HepG2 (cell line): ENCODE data around the gene ZNF684. TPM values are rescaled to one million over a fixed set of nuclear protein-coding genes. Genes with fewer than 3 reads are reported as not detected.
A peak's percentile ranks its signal among the peaks of the same experiment; 100 is the strongest.

Experiments used
- BRCA1 ChIP-seq: sonication (generic); formaldehyde crosslinking; IDR thresholded peaks from 2 replicates; pipeline ENCODE4 v1.4.0; 2020; ENCODE audit warnings: missing genetic modification reagents
- FOXC1 ChIP-seq: sonication (generic); formaldehyde crosslinking; IDR thresholded peaks from 2 replicates; pipeline ENCODE4 v1.8.0; 2022; ENCODE audit warnings: mild to moderate bottlenecking, missing genetic modification reagents, borderline replicate concordance
- ISX ChIP-seq: sonication (generic); formaldehyde crosslinking; conservative IDR thresholded peaks from 2 replicates; pipeline ENCODE4 v1.5.0; 2020; ENCODE audit warnings: missing genetic modification reagents
- LCORL ChIP-seq, 2 experiments: fragments of 450-650 bp in 1 of 2; sonication (generic) in 1 of 2; formaldehyde crosslinking in 1 of 2; IDR thresholded peaks; 2 replicates each; pipeline versions ENCODE4 v1.5.0 to v1.6.1; 2017 to 2020; ENCODE audit warnings: antibody characterized with exemption in 1 of 2, missing genetic modification reagents in 1 of 2
- MLLT10 ChIP-seq: sonication (generic); formaldehyde crosslinking; IDR thresholded peaks from 2 replicates; pipeline ENCODE4 v1.4.0; 2020; ENCODE audit warnings: missing genetic modification reagents
- ONECUT2 ChIP-seq: sonication (generic); formaldehyde crosslinking; IDR thresholded peaks from 2 replicates; pipeline ENCODE4 v1.4.0; 2020; ENCODE audit warnings: missing genetic modification reagents
- TRIM24 ChIP-seq: sonication (generic); formaldehyde crosslinking; IDR thresholded peaks from 2 replicates; pipeline ENCODE4 v1.8.0; 2022; ENCODE audit warnings: mild to moderate bottlenecking, missing genetic modification reagents
- ZNF335 ChIP-seq: sonication (generic); formaldehyde crosslinking; IDR thresholded peaks from 2 replicates; pipeline ENCODE4 v1.4.0; 2020; ENCODE audit warnings: missing genetic modification reagents
- ZNF550 ChIP-seq: sonication (generic); formaldehyde crosslinking; IDR thresholded peaks from 2 replicates; pipeline ENCODE4 v1.4.0; 2020; ENCODE audit warnings: mild to moderate bottlenecking, missing genetic modification reagents, borderline replicate concordance
- ZNF570 ChIP-seq: sonication (generic); formaldehyde crosslinking; IDR thresholded peaks from 2 replicates; pipeline ENCODE4 v1.4.0; 2020; ENCODE audit warnings: mild to moderate bottlenecking, missing genetic modification reagents, borderline replicate concordance
- polyA plus RNA-seq, 8 experiments: library from polyadenylated mRNA; depleted of rRNA in 3 of 8; stranded (reverse) in 7 of 8; unstranded in 1 of 8; fragments of >200 nt; fragmentation: Illumina TruSeq in 4 of 8; extraction: Trizol in 4 of 8; gene quantifications; 2 replicates each; pipeline versions ENCODE4 v1.2.1 to v1.2.3, GENCODE V29; 2011 to 2016; ENCODE audit warnings: low read depth in 4 of 8, missing spikeins in 1 of 8, mixed read lengths in 1 of 8; ENCODE audit not compliant: insufficient read depth in 1 of 8
- total RNA-seq, 5 experiments: library from RNA; depleted of rRNA; stranded (reverse); fragments of >200 nt; fragmentation: Illumina TruSeq; extraction: Trizol; gene quantifications; 2 replicates each; pipeline ENCODE4 v1.2.3, GENCODE V29; 2016; ENCODE audit warnings: low read depth in 1 of 5
- TF ChIP-seq, protein P1 (sequence below): sonication (generic); formaldehyde crosslinking; conservative IDR thresholded peaks from 2 replicates; pipeline ENCODE4 v1.8.1; 2023; ENCODE audit warnings: missing genetic modification reagents
- TF ChIP-seq, protein P2 (sequence below): IDR thresholded peaks from 2 replicates; pipeline ENCODE4 v1.6.1; 2018; ENCODE audit warnings: missing genetic modification reagents
- TF ChIP-seq, protein P3 (sequence below): sonication (generic); formaldehyde crosslinking; IDR thresholded peaks from 2 replicates; pipeline ENCODE4 v1.4.0; 2020; ENCODE audit warnings: missing genetic modification reagents, low read depth, mild to moderate bottlenecking, borderline replicate concordance
- TF ChIP-seq, protein P4 (sequence below): IDR thresholded peaks from 2 replicates; pipeline ENCODE4 v1.6.1; 2016; ENCODE audit warnings: missing compliant biosample characterization, missing genetic modification reagents, borderline replicate concordance
- TF ChIP-seq, protein P5 (sequence below): fragments of 450-650 bp; IDR thresholded peaks from 2 replicates; pipeline ENCODE4 v1.6.1; 2017; ENCODE audit warnings: mild to moderate bottlenecking
- TF ChIP-seq, protein P6 (sequence below): sonication (generic); formaldehyde crosslinking; IDR thresholded peaks from 2 replicates; pipeline ENCODE4; 2020; ENCODE audit warnings: missing genetic modification reagents, mild to moderate bottlenecking, borderline replicate concordance

The ZNF684 gene
- total and polyA plus RNA-seq, 2 of the 13 experiments (the other 11 are each of a cell fraction or from before 2014, with no cell fraction given), result 6.5 to 15.2 TPM

DNA sequence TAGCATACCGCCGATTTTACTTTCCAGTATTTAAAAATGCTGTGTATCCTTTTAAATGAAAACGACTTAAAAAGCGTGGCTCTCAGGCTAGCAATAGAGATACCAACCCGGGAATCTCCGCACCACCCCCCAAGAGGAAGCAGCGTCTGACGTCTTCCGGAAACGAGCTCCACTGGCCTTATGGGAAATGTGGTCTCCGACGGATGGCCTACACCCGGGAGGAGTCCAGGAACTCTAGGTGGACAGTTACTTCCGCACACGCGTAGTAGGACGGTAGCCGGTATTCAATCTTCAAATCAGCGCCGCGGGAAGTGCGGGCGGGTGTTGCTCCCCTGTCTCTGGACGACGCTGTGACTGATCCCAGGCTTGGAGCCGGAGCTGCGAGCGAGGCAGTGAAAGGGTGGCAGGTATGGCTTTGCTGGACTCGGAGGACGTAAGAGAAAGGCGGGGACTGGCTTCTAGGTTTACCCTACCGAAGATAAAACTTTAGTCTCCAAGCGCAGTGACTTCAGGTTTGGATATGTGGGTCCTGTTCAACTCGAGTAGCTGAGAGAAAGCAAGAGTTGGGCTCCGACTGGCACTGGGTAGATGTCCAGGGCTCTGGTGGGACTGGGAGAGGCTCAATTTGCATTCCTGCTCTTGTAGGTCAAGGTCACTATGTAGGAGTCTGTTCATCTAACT is at the start of gene ZNF684 (continued):
- TF ChIP-seq, protein P1, sequence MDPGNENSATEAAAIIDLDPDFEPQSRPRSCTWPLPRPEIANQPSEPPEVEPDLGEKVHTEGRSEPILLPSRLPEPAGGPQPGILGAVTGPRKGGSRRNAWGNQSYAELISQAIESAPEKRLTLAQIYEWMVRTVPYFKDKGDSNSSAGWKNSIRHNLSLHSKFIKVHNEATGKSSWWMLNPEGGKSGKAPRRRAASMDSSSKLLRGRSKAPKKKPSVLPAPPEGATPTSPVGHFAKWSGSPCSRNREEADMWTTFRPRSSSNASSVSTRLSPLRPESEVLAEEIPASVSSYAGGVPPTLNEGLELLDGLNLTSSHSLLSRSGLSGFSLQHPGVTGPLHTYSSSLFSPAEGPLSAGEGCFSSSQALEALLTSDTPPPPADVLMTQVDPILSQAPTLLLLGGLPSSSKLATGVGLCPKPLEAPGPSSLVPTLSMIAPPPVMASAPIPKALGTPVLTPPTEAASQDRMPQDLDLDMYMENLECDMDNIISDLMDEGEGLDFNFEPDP (CRISPR knock-in tag), result no peak
- peak; percentile 29; the same call in 1 of the 2 replicates for TF ChIP-seq BRCA1 (CRISPR knock-in tag)
- TF ChIP-seq, protein P2, sequence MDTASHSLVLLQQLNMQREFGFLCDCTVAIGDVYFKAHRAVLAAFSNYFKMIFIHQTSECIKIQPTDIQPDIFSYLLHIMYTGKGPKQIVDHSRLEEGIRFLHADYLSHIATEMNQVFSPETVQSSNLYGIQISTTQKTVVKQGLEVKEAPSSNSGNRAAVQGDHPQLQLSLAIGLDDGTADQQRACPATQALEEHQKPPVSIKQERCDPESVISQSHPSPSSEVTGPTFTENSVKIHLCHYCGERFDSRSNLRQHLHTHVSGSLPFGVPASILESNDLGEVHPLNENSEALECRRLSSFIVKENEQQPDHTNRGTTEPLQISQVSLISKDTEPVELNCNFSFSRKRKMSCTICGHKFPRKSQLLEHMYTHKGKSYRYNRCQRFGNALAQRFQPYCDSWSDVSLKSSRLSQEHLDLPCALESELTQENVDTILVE (CRISPR knock-in tag), result 0 out of 2 replicates have a peak, but pooled peaks have one; percentile 56
- no peak for TF ChIP-seq MLLT10 (CRISPR knock-in tag)
- no peak for TF ChIP-seq TRIM24 (CRISPR knock-in tag)
- TF ChIP-seq, protein P3, sequence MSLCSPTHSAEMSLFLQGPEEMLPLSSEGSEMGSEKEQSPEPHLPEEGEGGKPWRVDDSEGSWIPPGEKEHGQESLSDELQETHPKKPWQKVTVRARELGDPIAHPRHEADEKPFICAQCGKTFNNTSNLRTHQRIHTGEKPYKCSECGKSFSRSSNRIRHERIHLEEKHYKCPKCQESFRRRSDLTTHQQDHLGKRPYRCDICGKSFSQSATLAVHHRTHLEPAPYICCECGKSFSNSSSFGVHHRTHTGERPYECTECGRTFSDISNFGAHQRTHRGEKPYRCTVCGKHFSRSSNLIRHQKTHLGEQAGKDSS (CRISPR knock-in tag), result no peak
- peak; percentile 14; the same call in 1 of the 2 replicates for TF ChIP-seq FOXC1
- no peak for TF ChIP-seq ONECUT2 (CRISPR knock-in tag)
- TF ChIP-seq LCORL (IDR thresholded peaks at IDR 0.05), result no peak
- no peak for TF ChIP-seq LCORL (CRISPR knock-in tag; IDR thresholded peaks at IDR 0.05)
- TF ChIP-seq, protein P4, sequence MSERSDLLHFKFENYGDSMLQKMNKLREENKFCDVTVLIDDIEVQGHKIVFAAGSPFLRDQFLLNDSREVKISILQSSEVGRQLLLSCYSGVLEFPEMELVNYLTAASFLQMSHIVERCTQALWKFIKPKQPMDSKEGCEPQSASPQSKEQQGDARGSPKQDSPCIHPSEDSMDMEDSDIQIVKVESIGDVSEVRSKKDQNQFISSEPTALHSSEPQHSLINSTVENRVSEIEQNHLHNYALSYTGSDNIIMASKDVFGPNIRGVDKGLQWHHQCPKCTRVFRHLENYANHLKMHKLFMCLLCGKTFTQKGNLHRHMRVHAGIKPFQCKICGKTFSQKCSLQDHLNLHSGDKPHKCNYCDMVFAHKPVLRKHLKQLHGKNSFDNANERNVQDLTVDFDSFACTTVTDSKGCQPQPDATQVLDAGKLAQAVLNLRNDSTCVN (CRISPR knock-in tag), result no peak
- peak; percentile 64; the same call in 1 of the 2 replicates for TF ChIP-seq ZNF335 (CRISPR knock-in tag)
- TF ChIP-seq, protein P5, sequence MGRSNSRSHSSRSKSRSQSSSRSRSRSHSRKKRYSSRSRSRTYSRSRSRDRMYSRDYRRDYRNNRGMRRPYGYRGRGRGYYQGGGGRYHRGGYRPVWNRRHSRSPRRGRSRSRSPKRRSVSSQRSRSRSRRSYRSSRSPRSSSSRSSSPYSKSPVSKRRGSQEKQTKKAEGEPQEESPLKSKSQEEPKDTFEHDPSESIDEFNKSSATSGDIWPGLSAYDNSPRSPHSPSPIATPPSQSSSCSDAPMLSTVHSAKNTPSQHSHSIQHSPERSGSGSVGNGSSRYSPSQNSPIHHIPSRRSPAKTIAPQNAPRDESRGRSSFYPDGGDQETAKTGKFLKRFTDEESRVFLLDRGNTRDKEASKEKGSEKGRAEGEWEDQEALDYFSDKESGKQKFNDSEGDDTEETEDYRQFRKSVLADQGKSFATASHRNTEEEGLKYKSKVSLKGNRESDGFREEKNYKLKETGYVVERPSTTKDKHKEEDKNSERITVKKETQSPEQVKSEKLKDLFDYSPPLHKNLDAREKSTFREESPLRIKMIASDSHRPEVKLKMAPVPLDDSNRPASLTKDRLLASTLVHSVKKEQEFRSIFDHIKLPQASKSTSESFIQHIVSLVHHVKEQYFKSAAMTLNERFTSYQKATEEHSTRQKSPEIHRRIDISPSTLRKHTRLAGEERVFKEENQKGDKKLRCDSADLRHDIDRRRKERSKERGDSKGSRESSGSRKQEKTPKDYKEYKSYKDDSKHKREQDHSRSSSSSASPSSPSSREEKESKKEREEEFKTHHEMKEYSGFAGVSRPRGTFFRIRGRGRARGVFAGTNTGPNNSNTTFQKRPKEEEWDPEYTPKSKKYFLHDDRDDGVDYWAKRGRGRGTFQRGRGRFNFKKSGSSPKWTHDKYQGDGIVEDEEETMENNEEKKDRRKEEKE, result no peak
- TF ChIP-seq ZNF550 (CRISPR knock-in tag), result no peak
- no peak for TF ChIP-seq ZNF570 (CRISPR knock-in tag)
- no peak for TF ChIP-seq ISX (CRISPR knock-in tag)
- TF ChIP-seq, protein P6, sequence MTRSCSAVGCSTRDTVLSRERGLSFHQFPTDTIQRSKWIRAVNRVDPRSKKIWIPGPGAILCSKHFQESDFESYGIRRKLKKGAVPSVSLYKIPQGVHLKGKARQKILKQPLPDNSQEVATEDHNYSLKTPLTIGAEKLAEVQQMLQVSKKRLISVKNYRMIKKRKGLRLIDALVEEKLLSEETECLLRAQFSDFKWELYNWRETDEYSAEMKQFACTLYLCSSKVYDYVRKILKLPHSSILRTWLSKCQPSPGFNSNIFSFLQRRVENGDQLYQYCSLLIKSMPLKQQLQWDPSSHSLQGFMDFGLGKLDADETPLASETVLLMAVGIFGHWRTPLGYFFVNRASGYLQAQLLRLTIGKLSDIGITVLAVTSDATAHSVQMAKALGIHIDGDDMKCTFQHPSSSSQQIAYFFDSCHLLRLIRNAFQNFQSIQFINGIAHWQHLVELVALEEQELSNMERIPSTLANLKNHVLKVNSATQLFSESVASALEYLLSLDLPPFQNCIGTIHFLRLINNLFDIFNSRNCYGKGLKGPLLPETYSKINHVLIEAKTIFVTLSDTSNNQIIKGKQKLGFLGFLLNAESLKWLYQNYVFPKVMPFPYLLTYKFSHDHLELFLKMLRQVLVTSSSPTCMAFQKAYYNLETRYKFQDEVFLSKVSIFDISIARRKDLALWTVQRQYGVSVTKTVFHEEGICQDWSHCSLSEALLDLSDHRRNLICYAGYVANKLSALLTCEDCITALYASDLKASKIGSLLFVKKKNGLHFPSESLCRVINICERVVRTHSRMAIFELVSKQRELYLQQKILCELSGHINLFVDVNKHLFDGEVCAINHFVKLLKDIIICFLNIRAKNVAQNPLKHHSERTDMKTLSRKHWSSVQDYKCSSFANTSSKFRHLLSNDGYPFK (CRISPR knock-in tag), result peak; percentile 61; the same call in 1 of the 2 replicates
